ENCODE results near the gene IL19.
"Not testable (repeated sequence)": the region's sequence is repeated elsewhere in the genome, so short reads cannot be mapped to it uniquely, and the experiment has no call there.

Gene IL19

GRCh38 chr1:206741142-206741701 lies 29.4 kb upstream of the IL19 start:
- no peak for DNase-seq

- DNase-seq: no peak
Observed at GRCh38 chr1:206742719-206743383, 27.7 kb upstream of the IL19 start.

DNA sequence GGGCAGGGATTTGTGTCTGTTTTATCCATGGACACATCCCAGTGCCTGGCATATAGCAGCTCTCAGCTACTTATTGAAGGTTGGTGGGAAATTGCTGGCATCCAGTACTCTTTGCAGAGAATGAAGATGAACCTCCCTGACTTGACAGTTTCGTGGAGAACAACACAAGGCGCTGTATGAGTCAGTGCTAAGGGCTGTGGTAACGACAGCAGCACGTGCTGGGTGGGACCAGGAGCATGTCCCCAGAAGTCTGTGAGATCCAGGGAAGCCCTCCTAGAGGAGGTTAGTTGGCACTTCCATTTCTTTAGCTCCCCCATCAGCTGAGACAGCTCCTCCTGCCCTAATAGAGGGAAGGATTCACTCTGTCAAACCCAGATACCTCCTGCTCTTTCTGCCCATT lies 25.9 kb upstream of the IL19 start:
- no peak for DNase-seq

DNA sequence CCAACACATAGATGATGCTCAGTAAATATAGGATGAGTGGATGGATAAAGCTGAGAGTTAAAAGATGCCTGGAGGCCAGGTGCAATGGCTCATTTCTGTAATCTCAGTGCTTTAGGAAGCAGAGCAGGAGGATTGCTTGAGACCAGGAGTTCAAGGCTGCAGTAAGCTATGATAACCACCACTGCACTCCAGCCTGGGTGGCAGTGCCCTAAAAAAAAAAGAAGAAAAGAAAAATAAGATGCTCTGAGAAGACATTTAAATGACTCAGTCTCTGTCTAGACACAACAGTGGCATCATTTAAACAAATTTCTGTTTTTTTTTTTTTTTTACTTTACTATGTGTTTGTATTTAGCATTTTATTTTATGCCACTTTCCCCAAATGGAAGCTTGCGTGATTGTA lies 25.3 kb upstream of the IL19 start:
- DNase-seq: no peak

GRCh38 chr1:206748348-206749030 lies 22.1 kb upstream of the IL19 start:
- no peak for DNase-seq

GRCh38 chr1:206751891-206752290 lies 18.7 kb upstream of the IL19 start:
- no peak for DNase-seq

GRCh38 chr1:206752481-206752880 lies 18.1 kb upstream of the IL19 start:
- no peak for DNase-seq

GRCh38 chr1:206753141-206753540 lies 17.4 kb upstream of the IL19 start:
- no peak for DNase-seq

GRCh38 chr1:206754011-206754410 lies 16.6 kb upstream of the IL19 start:
- no peak for DNase-seq

DNA sequence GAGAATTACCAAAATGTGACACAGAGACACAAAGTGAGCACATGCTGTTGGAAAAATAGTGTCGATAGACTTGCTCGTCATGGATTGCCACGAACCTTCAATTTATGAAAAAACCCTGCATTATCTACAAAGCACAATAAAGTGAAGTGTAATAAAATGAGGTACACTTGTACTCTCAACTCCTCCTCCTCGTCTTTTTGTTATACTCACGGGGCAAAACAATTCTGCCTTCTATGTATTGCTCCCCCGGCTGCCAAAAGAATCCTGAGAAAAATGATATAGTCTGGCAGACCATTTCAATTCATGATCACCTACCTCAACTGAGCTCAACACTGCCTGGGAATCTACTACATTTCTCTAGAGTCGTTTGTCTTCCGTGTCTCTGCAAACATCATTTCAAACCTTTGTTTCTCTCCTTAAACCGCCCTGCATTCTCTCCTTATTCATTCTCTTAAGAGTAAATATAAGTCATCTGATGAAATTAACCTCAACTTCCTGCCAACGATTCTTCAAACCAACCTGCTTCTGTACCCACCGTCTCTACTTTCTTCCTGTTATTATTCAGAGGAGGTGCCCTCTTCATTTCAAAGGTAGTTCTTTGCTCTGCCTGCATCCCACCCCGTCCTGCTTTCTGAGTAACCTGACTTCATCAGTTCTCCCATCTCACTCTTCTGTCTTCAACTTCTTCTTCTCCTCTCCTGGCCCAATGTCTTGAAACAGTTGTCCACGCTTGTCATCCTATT lies 12.9 kb upstream of the IL19 start:
- no peak for DNase-seq

GRCh38 chr1:206760590-206760989 lies 10.0 kb upstream of the IL19 start:
- no peak for DNase-seq

GRCh38 chr1:206761159-206761768 lies 9.3 kb upstream of the IL19 start:
- DNase-seq: no peak

DNA sequence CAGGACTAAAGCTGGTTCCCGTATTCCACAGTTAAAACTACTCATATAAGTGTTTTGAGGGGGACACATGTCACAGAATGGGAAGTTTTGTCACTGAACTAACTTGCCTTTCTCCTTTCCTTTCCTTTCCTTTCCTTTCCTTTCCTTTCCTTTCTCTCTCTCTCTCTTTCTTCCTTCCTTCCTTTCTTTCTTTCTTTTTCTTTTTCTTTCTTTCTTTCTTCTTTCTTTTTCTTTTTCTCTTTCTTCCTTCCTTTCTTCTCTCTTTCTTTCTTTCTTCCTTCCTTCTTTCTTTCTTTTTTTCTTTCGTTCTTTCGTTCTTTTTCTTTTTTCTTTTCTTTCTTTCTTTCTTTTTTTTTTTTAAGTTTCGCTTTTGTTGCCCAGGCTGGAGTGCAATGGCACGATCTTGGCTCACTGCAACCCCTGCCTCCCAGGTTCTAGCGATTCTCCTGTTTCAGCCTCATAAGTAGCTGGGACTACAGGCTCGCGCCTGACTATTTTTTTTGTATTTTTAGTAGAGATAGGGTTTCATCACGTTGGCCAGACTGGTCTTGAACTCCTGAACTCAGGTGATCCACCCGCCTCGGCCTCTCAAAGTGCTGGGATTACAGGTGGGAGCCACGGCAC lies 7.7 kb upstream of the IL19 start:
- DNase-seq: not testable (repeated sequence)

- DNase-seq: not testable (repeated sequence)
Observed at GRCh38 chr1:206765771-206766170, 4.8 kb upstream of the IL19 start.

DNA sequence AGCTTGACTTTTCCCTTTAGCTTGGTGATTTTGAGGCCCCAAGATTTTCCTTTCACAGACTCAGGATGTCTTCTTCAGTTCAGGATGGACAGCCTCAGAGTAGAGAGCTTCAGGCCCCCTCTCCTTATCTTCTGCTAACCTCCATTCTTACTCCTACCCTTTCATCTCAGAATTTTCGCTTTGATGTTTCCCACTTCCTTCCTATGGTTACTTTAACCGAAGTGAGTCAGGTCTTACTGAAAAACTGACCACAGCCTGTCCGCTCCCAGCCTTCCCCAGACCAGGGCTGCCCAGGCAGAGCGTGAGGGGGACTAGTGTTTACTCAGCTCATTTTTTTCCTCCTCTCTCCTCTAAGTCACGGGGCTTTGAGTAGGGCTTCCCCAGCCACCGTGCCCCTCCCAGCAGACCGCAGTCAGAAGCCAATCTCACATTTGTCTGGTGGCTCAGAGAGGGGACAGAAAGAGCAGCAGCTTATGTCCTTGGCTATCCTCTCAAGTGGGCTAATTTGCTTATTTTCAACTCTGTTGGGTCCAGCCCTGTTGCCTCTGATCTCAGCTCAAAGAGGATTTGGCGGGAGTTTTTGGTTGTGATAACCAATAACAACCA lies 4.2 kb upstream of the IL19 start:
- peak; percentile 64 for DNase-seq

DNA sequence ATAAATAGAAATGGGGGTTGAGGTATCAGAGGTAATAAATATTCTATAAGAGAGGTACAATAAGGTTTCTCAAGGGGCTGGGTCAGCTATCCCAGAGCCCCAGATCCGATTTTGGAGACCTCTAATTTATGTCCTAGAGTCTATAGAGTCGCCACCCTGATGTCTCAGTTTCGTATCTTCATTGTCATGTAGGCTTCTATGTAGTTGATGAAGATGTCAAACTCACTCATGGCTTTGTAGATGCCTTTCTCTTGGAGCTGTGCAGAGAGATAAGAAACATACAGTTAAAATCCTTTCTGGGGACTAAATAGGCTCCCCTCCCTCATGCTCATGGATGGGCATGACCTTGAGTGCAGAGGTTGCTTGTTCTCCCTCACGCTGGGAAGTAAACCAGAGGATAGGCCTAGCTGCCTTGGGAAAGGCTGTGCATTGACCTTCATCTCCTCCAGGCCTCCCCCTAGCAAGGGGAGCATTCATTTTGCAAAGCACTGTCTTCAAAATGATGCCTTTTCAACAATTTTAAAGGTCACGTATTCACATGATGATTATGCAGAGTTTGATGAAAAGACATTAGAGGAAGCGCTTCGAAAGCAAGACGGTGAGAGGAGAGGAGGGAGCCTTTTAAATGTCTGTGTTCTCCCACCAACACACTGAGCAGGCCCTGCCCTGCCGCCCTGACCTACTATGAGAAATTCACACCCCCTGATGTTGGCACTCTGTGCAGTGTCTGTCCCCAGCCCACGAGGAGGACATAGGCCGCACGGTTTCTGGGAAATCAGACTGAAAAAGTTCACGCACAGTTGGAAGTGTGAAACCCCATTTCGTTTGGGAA lies 1.9 kb upstream of the IL19 start:
- DNase-seq: no peak

DNA sequence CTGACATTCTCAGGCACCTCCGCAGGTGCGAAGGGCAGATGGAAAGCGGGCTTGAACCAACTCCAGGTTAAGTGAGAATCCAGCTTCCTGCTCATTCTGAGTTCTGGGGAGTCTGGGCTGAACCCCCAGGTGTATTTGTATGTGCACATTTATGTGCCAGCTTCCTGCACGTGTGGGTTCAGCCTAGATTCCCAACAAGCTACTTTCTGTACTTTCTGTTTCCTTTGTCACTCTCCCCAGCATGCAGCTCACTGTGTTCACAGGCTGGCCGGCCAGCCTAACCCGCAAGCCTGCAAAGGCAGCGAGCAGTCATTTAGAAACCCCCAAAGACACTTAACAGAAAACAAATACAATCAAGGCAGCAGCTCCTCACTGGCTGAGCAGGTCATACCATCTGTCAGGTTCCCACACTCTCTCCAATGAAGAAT lies 1.3 kb upstream of the IL19 start:
- peak; percentile 60 for DNase-seq

DNA sequence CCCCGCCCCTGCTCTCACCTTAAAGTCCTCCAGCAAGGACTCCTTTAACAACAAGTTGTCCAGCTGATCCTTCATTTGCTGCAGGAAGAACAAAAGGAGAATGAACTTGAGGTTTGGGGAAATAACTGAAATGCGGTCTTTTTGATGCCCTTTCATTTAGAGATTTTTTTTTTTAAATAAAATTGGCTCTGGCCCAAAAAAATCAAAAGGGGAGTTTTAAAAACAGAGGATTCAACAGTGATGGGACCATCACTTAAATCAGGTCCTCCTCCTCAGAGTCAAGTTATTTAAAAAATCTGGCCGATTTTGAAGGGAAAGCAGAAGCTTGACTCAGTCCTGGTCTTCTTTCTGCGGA lies 742 bp downstream of the IL19 start:
- DNase-seq: no peak

DNA sequence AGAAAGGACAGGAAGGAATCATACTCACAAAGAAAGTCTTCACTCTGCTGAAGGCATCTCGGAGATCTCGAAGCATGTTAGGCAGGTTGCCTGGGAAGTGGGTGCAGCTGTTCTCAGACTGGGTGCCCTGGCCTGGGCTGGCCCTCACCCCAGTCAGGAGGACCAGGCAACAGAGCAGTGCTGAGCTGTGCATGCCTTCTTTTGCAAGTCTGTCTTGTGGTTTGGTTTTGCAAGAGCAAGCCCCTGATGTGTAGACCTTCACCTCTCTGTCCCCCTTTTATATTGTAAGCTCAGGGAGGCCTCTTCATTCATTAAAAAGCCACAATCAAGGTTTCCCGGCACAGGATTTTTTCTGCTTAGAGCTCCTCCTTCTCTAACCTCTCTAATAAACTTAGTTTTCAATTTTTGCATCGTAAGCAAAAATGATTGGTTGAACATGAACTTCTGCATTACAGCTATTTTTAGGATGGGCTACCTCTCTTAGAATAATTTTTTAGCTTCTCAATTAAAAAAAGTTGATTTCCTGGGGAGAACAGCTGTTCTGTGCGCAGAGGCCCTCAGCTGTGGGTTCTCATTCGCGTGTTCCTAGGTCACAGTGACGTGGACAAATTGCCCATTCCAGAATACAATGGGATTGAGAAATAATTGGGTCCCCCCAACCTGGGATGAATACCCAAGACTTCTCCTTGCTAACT lies 1.8 kb downstream of the IL19 start, which contains the start of gene IL10:
IL10 (minus strand) TSS at position 252 of the 695 bp plus-strand sequence; CDS start at position 193, 59 bp downstream.
- no peak for DNase-seq

GRCh38 chr1:206774093-206774492 lies 3.5 kb downstream of the IL19 start:
- no peak for DNase-seq

- DNase-seq: no peak
Observed at GRCh38 chr1:206776229-206776628, 5.7 kb downstream of the IL19 start.

Measured in activated CD4-positive, CD25-positive, alpha-beta regulatory T cell treated with anti-CD3 and anti-CD28 coated beads, Interleukin-2, amount 50 U/mL, for 72 hours (primary cell).